BLaER1 (cell line): Measurements from ENCODE around the gene PTGS2.
"Not testable (repeated sequence)": the region's sequence is repeated elsewhere in the genome, so short reads cannot be mapped to it uniquely, and the experiment has no call there.

Experiments
- H3K27ac ChIP-seq: shearing (Covaris generic); formaldehyde crosslinking; 2 replicates; pipeline ENCODE4 v1.8.1; 2022
- H3K27me3 ChIP-seq: shearing (Covaris generic); formaldehyde crosslinking; 2 replicates; pipeline ENCODE4 v1.8.1; 2022
- H3K36me3 ChIP-seq: shearing (Covaris generic); formaldehyde crosslinking; 2 replicates; pipeline ENCODE4 v1.8.1; 2022
- H3K4me1 ChIP-seq: shearing (Covaris generic); formaldehyde crosslinking; 2 replicates; pipeline ENCODE4 v1.8.1; 2022
- H3K4me2 ChIP-seq: shearing (Covaris generic); formaldehyde crosslinking; 2 replicates; pipeline ENCODE4 v1.8.1; 2022
- H3K4me3 ChIP-seq: shearing (Covaris generic); formaldehyde crosslinking; 2 replicates; pipeline ENCODE4 v1.8.1; 2022
- H3K9ac ChIP-seq: shearing (Covaris generic); formaldehyde crosslinking; 2 replicates; pipeline ENCODE4 v1.8.1; 2022
- H3K9me3 ChIP-seq: shearing (Covaris generic); formaldehyde crosslinking; 2 replicates; pipeline ENCODE4 v1.8.1; 2022
- H4K20me1 ChIP-seq: shearing (Covaris generic); formaldehyde crosslinking; 2 replicates; pipeline ENCODE4 v1.8.1; 2022
- Cebpa-rat ChIP-seq: shearing (Covaris generic); IDR thresholded peaks from 2 replicates; pipeline ENCODE4 v1.8.1; 2022

Gene PTGS2

GRCh38 chr1:186671136-186671825 lies 8.9 kb downstream of the PTGS2 start:
- H3K4me2 ChIP-seq, result no peak overlapping the region
- H3K4me1 ChIP-seq, result no peaks in the 10 kb centered on the region
- TF ChIP-seq Cebpa-rat, result no peak
- H3K9ac ChIP-seq, result no peak overlapping the region
- no peaks in the 10 kb centered on the region for H3K9me3 ChIP-seq
- H3K4me3 ChIP-seq, result no peak overlapping the region
- no peaks in the 10 kb centered on the region for H3K36me3 ChIP-seq
- H3K27ac ChIP-seq, result no peak overlapping the region
- H3K27me3 ChIP-seq, result no peaks in the 10 kb centered on the region
- no peaks in the 10 kb centered on the region for H4K20me1 ChIP-seq

- Histone ChIP-seq H3K36me3 (no peaks in the 10 kb centered on the region), H3K4me1 (no peaks in the 10 kb centered on the region), H4K20me1 (no peaks in the 10 kb centered on the region), H3K4me3 (no peak overlapping the region), H3K27ac (no peak overlapping the region), H3K9ac (no peak overlapping the region), H3K4me2 (no peak overlapping the region), H3K27me3 (no peaks in the 10 kb centered on the region), H3K9me3 (no peaks in the 10 kb centered on the region)
- no peak for TF ChIP-seq Cebpa-rat
Observed at GRCh38 chr1:186670297-186671135, 9.7 kb downstream of the PTGS2 start.

- H3K4me3 ChIP-seq, result not testable (repeated sequence)
Observed at GRCh38 chr1:186669784-186670183, 10.4 kb downstream of the PTGS2 start.

GRCh38 chr1:186664217-186664616 lies 16.0 kb downstream of the PTGS2 start:
- H3K4me3 ChIP-seq, H3K27ac ChIP-seq, H3K36me3 ChIP-seq, H3K4me2 ChIP-seq, H3K4me1 ChIP-seq, H3K27me3 ChIP-seq, H4K20me1 ChIP-seq, H3K9ac ChIP-seq, H3K9me3 ChIP-seq: not testable (repeated sequence)

More at GRCh38 chr1:186669784-186670183, 10.4 kb downstream of the PTGS2 start:
- not testable (repeated sequence) for H3K27me3 ChIP-seq, H4K20me1 ChIP-seq, H3K4me2 ChIP-seq, H3K27ac ChIP-seq, H3K36me3 ChIP-seq, H3K9ac ChIP-seq, H3K9me3 ChIP-seq, H3K4me1 ChIP-seq

- Histone ChIP-seq H3K9me3 (no peaks in the 10 kb centered on the region), H3K4me2 (no peak overlapping the region), H3K4me1 (no peaks in the 10 kb centered on the region), H3K9ac (no peak overlapping the region), H3K36me3 (no peaks in the 10 kb centered on the region), H4K20me1 (no peaks in the 10 kb centered on the region), H3K27ac (no peak overlapping the region), H3K27me3 (no peaks in the 10 kb centered on the region), H3K4me3 (no peak overlapping the region)
- TF ChIP-seq Cebpa-rat, result no peak
Observed at GRCh38 chr1:186662752-186663151, 17.5 kb downstream of the PTGS2 start.

GRCh38 chr1:186659890-186660341 lies 20.3 kb downstream of the PTGS2 start:
- H3K27me3 ChIP-seq, result no peaks in the 10 kb centered on the region
- no peaks in the 10 kb centered on the region for H3K9me3 ChIP-seq
- H3K4me1 ChIP-seq, result no peaks in the 10 kb centered on the region
- H3K4me3 ChIP-seq, result no peak overlapping the region
- no peak overlapping the region for H3K4me2 ChIP-seq
- no peak overlapping the region for H3K9ac ChIP-seq
- no peak overlapping the region for H3K27ac ChIP-seq
- H3K36me3 ChIP-seq, result no peaks in the 10 kb centered on the region
- no peaks in the 10 kb centered on the region for H4K20me1 ChIP-seq
- no peak for TF ChIP-seq Cebpa-rat

GRCh38 chr1:186658999-186659398 lies 21.2 kb downstream of the PTGS2 start:
- H3K4me2 ChIP-seq, result no peak overlapping the region
- no peaks in the 10 kb centered on the region for H3K36me3 ChIP-seq
- H3K9me3 ChIP-seq, result no peaks in the 10 kb centered on the region
- H3K4me1 ChIP-seq, result no peaks in the 10 kb centered on the region
- no peaks in the 10 kb centered on the region for H4K20me1 ChIP-seq
- H3K9ac ChIP-seq, result no peak overlapping the region
- TF ChIP-seq Cebpa-rat, result no peak
- no peak overlapping the region for H3K4me3 ChIP-seq
- no peaks in the 10 kb centered on the region for H3K27me3 ChIP-seq
- H3K27ac ChIP-seq, result no peak overlapping the region

- H3K9me3 ChIP-seq, result no peaks in the 10 kb centered on the region
- no peaks in the 10 kb centered on the region for H3K36me3 ChIP-seq
- no peak overlapping the region for H3K4me3 ChIP-seq
- H4K20me1 ChIP-seq, result no peaks in the 10 kb centered on the region
- H3K4me2 ChIP-seq, result no peak overlapping the region
- TF ChIP-seq Cebpa-rat, result no peak
- no peaks in the 10 kb centered on the region for H3K4me1 ChIP-seq
- no peaks in the 10 kb centered on the region for H3K27me3 ChIP-seq
- no peak overlapping the region for H3K9ac ChIP-seq
- no peak overlapping the region for H3K27ac ChIP-seq
Observed at GRCh38 chr1:186657481-186657880, 22.7 kb downstream of the PTGS2 start.

GRCh38 chr1:186655876-186656275 lies 24.3 kb downstream of the PTGS2 start:
- Histone ChIP-seq H3K36me3 (no peaks in the 10 kb centered on the region), H3K4me3 (no peak overlapping the region), H3K9ac (no peak overlapping the region), H4K20me1 (no peaks in the 10 kb centered on the region), H3K9me3 (no peaks in the 10 kb centered on the region), H3K27ac (no peak overlapping the region), H3K4me1 (no peaks in the 10 kb centered on the region), H3K4me2 (no peak overlapping the region), H3K27me3 (no peaks in the 10 kb centered on the region)
- TF ChIP-seq Cebpa-rat, result no peak

- TF ChIP-seq Cebpa-rat, result no peak
- no peaks in the 10 kb centered on the region for H3K4me1 ChIP-seq
- no peak overlapping the region for H3K9ac ChIP-seq
Observed at GRCh38 chr1:186654741-186655140, 25.5 kb downstream of the PTGS2 start.

More at GRCh38 chr1:186654741-186655140, 25.5 kb downstream of the PTGS2 start:
- Histone ChIP-seq H3K9me3 (no peaks in the 10 kb centered on the region), H3K27ac (no peak overlapping the region), H4K20me1 (no peaks in the 10 kb centered on the region), H3K4me3 (no peak overlapping the region), H3K36me3 (no peaks in the 10 kb centered on the region), H3K27me3 (no peaks in the 10 kb centered on the region), H3K4me2 (no peak overlapping the region)
